Midbrain (tissue), 1 donor: ENCODE data around the gene FCGBP.
A peak's percentile ranks its signal among the peaks of the same experiment; 100 is the strongest.
"Not testable (repeated sequence)": the region's sequence is repeated elsewhere in the genome, so short reads cannot be mapped to it uniquely, and the experiment has no call there.

Experiments used
- DNase-seq: peaks from one replicate; lab custom pipeline; 2025; lab: John Stamatoyannopoulos, UW

The FCGBP gene

DNA sequence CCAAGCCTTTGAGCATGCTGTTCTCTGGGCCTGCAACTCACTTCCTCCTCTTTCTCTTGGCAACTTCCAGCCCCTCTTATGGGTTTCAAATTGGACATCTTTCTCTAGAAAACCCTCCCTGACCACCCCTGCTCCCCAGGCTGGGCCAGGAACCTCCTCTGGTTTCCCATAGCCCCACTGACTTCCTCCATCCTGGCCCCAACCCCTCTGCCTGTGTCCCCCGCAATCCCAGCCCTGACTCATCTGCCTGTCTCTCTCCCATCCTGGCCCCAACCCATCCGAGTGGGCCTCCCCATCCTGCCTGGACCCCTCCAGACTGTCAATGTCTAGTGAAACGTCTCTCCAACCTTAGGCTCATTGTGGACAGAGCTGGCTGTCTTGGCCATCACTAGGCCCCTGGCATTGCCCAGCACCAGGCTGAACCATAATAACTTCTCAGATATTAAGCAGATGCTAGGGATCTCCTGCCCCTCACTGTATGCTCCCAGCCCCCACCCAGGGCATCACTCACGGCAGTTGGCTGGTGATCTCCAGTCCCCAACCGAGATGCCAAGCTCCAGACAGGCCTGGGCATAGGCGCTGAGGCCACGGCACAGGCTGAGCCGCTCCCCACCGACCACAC is 16.8 kb downstream of the FCGBP start:
- no peak for DNase-seq

DNA sequence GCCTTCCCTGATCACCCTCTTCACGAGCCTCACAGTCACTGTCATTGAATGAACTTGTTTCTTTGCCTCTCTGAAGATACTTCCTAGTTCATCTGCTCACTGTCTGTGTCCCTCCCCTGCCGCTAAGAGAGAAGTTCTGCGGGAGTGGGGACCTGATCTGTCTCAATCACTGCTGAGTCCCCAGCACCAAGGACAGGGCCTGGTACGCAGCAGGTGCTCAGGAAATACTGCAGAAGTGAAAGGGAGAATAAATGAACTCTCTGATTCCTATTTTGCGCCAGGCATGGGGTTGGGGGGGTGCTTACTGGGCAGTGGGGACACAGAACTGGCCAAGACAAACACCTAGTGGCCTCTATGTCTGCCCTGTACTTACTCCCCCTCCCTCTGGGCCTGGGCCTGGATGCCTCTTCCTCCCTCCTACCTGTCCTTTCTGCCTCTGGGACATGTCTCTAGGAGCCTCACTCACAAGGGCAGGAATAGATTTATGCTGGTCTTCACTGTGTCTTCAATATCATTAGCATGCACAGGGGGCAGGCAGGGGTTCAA is 17.5 kb downstream of the FCGBP start:
- peak; percentile 1 for DNase-seq

GRCh38 chr19:39916236-39916635 is 18.2 kb downstream of the FCGBP start:
- DNase-seq, result no peak

DNA sequence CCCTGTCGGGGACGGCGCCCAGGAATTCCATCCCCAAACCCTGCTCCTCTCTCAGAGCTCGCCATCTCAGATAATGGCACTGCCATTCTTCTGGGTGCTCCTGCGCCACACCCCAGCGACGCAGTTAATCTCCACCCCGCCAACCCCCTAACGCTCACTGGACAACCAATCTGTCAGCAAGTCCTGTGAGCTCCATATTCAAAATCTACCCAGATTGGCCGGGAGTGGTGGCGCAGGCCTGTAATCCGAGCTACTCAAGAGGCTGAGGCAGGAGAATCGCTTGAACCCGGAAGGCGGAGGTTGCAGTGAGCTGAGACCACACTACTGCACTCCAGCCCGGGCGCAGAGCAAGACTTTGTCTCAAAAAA is 18.6 kb downstream of the FCGBP start:
- no peak for DNase-seq

- no peak for DNase-seq
Observed at GRCh38 chr19:39915101-39915847, 19.2 kb downstream of the FCGBP start.

GRCh38 chr19:39913682-39914333 is 20.6 kb downstream of the FCGBP start:
- no peak for DNase-seq

- no peak for DNase-seq
Observed at GRCh38 chr19:39908803-39909202, 25.6 kb downstream of the FCGBP start.

DNA sequence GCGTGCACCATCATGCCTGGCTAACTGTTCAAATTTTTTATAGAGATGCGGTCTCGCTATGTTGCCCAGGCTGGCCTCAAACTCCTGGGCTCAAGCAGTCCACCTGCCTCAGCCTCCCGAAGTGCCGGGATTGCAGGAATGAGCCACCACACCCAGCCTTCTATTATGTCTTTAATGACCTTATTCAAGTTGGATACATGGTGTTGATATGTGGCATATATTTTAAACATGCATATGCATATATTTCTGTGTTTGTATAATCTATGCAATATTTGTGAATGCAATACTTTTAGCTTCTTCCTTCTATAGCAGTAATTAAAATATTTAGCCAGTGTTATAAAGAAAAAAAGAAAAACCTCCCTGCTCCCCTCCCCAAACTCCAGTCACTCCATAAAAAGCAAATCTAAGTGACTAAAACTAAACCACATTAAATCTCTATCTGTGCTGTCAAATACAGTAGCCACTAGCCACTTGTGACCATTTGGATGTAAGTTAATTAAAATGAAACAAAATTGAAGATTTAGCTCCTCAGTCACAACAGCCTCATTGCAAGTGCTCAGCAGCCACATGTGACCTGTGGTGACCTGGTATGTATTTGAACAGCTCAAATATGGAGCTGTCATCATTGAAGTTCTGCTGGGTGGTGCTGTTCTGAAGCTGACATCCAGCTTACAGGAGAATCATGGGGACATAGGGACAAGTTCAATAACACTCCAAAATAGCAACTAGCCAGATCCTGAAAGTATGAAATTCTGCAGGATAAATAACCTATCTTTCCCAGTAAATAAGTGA is 27.4 kb downstream of the FCGBP start:
- no peak for DNase-seq

DNA sequence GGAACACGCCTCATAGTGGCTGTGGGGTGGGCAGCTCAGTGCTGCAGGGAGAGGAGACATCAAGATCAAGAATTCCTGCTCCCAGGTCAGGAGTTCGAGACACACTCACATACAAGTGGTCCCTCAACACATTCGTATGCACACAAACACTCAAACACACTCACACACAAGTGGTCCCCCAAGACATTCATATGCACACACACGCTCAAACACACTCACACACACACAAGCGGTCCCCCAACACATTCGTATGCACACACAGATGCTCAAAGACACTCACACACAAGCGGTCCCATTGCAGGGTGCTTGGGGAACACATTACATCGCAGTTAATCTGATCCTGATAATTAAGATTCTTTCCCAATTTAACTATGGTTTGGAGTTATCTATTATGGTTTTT is 28.2 kb downstream of the FCGBP start:
- no peak for DNase-seq

DNA sequence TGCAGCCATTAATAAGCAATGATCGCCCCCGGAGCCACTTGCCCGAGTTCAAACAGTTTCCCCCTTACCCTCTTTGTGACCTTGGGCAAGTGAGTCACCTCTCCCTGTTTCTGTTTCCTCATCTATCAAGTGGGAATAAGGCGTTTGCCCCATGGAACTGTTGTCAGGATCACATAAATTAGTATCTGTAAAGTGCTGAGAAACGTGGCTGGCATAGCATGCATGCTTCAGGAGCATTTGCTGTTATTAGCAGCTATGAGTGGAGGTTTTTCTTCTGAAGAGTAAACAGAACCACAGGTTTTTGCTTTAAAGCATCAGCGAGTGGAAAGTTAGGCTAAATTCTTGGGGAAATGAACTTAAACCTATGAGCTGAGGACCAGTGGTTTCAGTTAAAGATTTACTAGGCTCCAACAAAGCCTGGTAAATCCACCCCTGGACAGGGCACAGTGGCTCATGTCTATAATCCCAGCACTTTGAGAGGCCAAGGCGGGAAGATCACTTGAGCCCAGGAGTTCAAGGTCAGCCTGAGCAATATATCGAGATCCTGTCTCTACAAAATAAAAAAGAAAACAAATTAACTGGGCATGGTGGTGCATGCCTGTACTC is 30.8 kb downstream of the FCGBP start:
- not testable (repeated sequence) for DNase-seq

GRCh38 chr19:39902326-39902725 is 32.1 kb downstream of the FCGBP start:
- DNase-seq, result not testable (repeated sequence)

DNA sequence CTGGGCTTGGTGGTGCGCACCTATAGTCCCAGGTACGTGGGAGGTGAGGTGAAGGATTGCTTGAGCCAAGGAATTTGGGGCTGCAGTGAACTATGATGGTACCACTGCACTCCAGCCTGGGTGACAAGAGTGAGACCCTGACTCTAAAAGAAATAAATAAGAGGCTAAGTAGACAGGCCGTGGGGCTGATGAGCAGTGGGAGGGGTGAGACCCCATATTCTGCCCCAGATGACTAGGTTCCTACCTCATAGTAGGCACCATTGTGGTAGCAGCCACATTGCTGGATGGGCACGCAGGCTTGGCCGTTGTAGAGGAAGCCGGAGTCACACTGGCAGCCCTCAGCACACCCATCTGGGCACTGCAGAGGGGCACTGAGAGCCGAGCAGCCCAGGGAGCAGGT is 32.8 kb downstream of the FCGBP start:
- not testable (repeated sequence) for DNase-seq

DNA sequence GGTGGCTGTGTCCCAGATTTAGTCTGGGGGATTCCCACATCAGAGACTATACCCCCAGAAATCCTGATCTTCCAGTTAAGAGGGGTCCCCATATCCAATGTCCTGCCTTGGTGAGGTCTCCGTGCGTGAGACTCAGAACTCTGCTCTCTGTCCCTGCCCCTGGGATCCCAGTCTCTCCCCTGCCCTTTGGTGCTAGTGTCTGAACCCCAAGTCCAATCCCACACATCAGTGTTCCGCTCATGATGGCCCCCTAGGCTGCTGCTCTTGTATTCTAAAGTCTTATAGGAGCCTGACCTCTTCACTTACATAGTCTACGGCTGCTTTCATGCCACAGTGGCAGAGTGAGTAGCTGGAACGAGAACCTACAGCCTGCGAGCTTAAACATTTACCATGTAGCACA is 35.6 kb downstream of the FCGBP start:
- not testable (repeated sequence) for DNase-seq

DNA sequence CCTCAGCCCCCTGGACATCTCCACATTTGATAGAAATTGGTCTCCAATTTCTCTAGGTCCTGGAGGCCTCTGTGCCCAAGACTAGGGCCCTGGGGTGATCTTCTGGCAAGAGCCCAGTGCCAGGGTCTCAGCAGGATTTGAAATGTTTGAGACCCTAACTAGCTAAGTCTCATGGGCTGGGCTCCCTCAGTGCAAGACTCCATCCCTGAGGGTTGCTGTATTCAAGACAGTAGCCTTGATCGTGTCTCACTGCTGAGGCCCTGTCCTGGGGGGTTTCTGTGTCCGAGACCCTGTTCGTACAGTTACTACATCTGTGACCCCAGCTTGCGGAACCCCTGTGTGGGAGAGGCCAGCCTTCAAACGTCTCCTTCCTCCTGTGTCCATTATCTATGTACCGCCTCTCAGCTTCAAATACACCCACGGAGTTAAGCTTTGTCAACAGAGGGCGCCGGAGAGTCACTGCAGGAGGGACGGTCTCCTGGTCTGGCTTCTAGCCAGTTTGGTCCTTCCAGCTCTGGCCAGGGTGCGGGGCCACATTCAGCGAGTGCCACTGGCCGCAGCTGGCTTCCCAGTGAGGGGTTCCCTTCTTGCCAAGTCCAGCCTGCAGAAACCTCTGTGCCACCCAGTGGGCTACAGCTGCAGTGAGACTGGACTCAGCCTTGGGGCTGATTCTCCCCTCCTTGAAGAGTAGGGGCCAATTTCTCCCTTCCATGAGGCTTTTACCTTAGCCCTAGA is 36.8 kb downstream of the FCGBP start:
- peak; percentile 28 for DNase-seq

- not testable (repeated sequence) for DNase-seq
Observed at GRCh38 chr19:39895096-39895495, 39.3 kb downstream of the FCGBP start.

GRCh38 chr19:39894236-39894606 is 40.2 kb downstream of the FCGBP start:
- not testable (repeated sequence) for DNase-seq

GRCh38 chr19:39893366-39894235 is 40.8 kb downstream of the FCGBP start:
- not testable (repeated sequence) for DNase-seq

- not testable (repeated sequence) for DNase-seq
Observed at GRCh38 chr19:39892506-39892902, 41.9 kb downstream of the FCGBP start.

DNA sequence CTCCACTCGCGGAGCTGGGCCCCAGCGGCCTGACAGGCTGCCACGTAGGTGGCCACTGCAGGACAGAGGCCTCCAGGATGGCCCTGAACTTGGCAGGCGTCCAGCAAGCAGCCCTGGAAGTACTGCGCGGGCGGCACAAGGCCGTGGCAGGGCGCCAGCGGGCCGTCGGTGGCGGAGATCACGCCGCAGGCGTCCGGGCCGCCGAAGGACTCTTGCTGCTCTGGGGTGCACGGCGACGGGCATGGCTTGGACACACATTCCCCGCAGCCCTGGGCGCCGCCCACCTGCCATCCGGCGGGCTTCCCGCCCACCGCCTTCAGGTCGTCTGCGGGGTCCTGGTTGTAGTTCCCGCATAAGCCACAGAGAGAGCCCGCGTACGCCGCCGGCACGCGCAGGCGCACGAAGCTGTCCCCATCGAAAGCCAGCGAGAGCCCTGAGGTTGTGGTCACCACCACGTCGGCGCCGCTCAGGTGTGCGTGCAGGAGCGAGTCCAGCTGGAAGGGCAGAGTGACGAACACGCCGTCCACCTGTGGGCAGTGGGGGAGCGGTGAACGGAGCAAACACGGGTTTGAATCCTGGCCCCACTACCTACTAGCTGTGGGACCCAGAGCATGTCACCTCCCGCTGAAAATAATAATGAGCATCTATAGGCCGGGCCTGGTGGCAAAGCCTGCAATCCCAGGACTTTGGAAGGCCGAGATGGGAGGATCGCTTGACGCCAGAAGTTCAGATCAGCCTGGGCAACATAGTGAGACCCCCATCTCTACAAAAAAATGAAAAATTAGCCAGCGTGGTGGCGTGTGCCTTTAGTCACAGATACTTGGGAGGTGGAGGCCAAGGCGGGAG is 42.6 kb downstream of the FCGBP start:
- DNase-seq, result not testable (repeated sequence)
